Activated CD8-positive, alpha-beta T cell treated with anti-CD3 and anti-CD28 coated beads for 36 hours (primary cell): ENCODE data around the gene SND1. TPM values are rescaled to one million over a fixed set of nuclear protein-coding genes. Genes with fewer than 3 reads are reported as not detected.
A peak's percentile ranks its signal among the peaks of the same experiment; 100 is the strongest.

ENCODE experiments used
- ATAC-seq: fragments of 200-7000 bp; cut with Tn5 transposase; one replicate; pipeline ENCODE4 v1.10.0; 2021; ENCODE audit warnings: mild to moderate bottlenecking, moderate library complexity
- CTCF ChIA-PET: fragments of 350-600 bp; sonication (Branson Sonifier 250); formaldehyde crosslinking; loops from one replicate; lab custom pipeline; 2021; ENCODE audit warnings: antibody characterized with exemption; lab: Charles Lee
- POLR2A ChIA-PET: fragments of 350-600 bp; sonication (Branson Sonifier 250); formaldehyde crosslinking; loops from one replicate; lab custom pipeline; 2021; ENCODE audit warnings: antibody characterized with exemption; lab: Charles Lee
- DNase-seq: peaks from one replicate; pipeline ENCODE4 v3.0.0-alpha.2; 2020
- H3K27ac Mint-ChIP-seq: one replicate; pipeline ENCODE4 v1.8.0; 2021; ENCODE audit warnings: mild to moderate bottlenecking, mixed read lengths
- H3K27me3 Mint-ChIP-seq: one replicate; pipeline ENCODE4 v1.8.0; 2021; ENCODE audit warnings: mixed read lengths
- H3K36me3 Mint-ChIP-seq: one replicate; pipeline ENCODE4 v1.8.0; 2021; ENCODE audit warnings: low read depth, mixed read lengths
- H3K4me1 Mint-ChIP-seq: one replicate; pipeline ENCODE4 v1.8.0; 2021; ENCODE audit warnings: low read depth, mixed read lengths
- H3K4me3 Mint-ChIP-seq: one replicate; pipeline ENCODE4 v1.8.0; 2021; ENCODE audit warnings: mild to moderate bottlenecking, moderate library complexity, mixed read lengths
- H3K9me3 Mint-ChIP-seq: one replicate; pipeline ENCODE4 v1.8.0; 2021; ENCODE audit warnings: mixed read lengths
- intact Hi-C: fragments of 100-400 bp; cut with micrococcal nuclease; formaldehyde crosslinking; loops from one replicate; pipeline ENCODE4 v1.10.0; 2022
- total RNA-seq, 2 experiments: library from RNA; stranded (reverse); gene quantifications; one replicate each; pipeline ENCODE4 v1.2.3, GENCODE V29; 2021
- TF ChIP-seq, protein P1 (sequence below): fragments of 200-600 bp; IDR thresholded peaks from one replicate; pipeline ENCODE4 v1.8.0; 2022; ENCODE audit warnings: antibody characterized with exemption, mild to moderate bottlenecking

SND1 gene
- total RNA-seq, 2 experiments from 2014 or later, result 206 to 208 TPM

GRCh38 chr7:127638197-127638596 lies 13.8 kb upstream of the SND1 start:
- ChIA-PET POLR2A (interaction anchor here (1.1 kb wide), 1 partner anchor 52 kb away, joined by 3 read pairs; the partner anchor contains the start of gene GCC1), CTCF (interaction anchor here (0.6 to 1.9 kb wide), 2 partner anchors 10 to 396 kb away, joined by 4 to 7 read pairs; no protein-coding TSS in a partner anchor)
- TF ChIP-seq, protein P1, sequence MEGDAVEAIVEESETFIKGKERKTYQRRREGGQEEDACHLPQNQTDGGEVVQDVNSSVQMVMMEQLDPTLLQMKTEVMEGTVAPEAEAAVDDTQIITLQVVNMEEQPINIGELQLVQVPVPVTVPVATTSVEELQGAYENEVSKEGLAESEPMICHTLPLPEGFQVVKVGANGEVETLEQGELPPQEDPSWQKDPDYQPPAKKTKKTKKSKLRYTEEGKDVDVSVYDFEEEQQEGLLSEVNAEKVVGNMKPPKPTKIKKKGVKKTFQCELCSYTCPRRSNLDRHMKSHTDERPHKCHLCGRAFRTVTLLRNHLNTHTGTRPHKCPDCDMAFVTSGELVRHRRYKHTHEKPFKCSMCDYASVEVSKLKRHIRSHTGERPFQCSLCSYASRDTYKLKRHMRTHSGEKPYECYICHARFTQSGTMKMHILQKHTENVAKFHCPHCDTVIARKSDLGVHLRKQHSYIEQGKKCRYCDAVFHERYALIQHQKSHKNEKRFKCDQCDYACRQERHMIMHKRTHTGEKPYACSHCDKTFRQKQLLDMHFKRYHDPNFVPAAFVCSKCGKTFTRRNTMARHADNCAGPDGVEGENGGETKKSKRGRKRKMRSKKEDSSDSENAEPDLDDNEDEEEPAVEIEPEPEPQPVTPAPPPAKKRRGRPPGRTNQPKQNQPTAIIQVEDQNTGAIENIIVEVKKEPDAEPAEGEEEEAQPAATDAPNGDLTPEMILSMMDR, result no peak
- ATAC-seq (no peak), DNase-seq (no peak)
- peaks cover 6% of the 10 kb centered on the region for H3K4me1 Mint-ChIP-seq
- no peak overlapping the region for H3K4me3 Mint-ChIP-seq
- H3K9me3 Mint-ChIP-seq, result no peaks in the 10 kb centered on the region
- no peak overlapping the region for H3K27ac Mint-ChIP-seq
- intact Hi-C loops, result no loop called here
- peaks cover 26% of the 10 kb centered on the region for H3K27me3 Mint-ChIP-seq
- no peaks in the 10 kb centered on the region for H3K36me3 Mint-ChIP-seq

GRCh38 chr7:127644484-127644883 lies 7.5 kb upstream of the SND1 start:
- Mint-ChIP-seq H3K27me3 (peaks cover 4% of the 10 kb centered on the region), H3K4me1 (no peaks in the 10 kb centered on the region), H3K4me3 (no peak overlapping the region), H3K27ac (no peak overlapping the region), H3K9me3 (no peaks in the 10 kb centered on the region), H3K36me3 (no peaks in the 10 kb centered on the region)
- intact Hi-C loops, result no loop called here
- DNase-seq, result no peak
- ATAC-seq, result no peak
- POLR2A ChIA-PET, result no interaction called here
- TF ChIP-seq, protein P1, result no peak
- CTCF ChIA-PET, result no interaction called here

DNA sequence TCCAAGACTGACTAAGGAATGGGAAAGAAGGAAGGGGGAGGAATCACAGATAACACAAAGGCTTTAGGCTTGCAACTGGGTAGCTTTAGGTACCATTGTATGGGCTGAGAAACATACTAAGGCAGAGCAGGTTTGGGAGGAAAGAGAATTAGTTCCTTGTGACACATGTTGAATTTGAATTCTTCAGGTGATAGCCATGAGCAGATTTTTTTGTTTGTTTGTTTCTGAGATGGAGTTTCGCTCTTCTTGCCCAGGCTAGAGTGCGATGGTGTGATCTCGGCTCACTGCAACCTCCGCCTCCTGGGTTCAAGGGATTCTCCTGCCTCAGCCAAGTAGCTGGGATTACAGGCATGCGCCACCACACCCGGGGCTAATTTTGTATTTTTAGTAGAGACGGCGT lies 4.4 kb upstream of the SND1 start:
- TF ChIP-seq, protein P1, result no peak
- ATAC-seq, result no peak
- ChIA-PET CTCF (no interaction called here), POLR2A (no interaction called here)
- Mint-ChIP-seq H3K4me3 (no peak overlapping the region), H3K36me3 (peaks cover 3% of the 10 kb centered on the region), H3K27ac (no peak overlapping the region), H3K4me1 (no peaks in the 10 kb centered on the region), H3K9me3 (no peaks in the 10 kb centered on the region), H3K27me3 (no peaks in the 10 kb centered on the region)
- no peak for DNase-seq
- intact Hi-C loops, result no loop called here

DNA sequence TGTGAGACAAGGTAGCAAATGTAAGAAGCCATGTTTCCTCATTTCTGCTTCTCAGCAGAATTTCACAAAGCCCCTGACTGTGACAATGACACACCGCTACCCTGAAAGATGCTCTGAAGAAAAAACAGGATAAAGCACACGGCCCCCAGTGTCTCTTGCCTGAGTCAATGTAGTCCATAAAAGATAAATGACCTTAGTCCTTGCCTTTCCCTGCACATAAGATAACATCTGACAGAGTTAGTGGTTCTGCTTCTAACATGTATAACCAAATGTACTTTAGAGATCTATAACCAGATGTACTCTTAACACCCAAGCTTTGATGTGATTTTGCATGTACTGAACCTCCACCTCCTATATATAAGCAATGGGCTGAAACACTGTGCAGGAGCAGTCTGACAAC lies 3.0 kb upstream of the SND1 start:
- peaks cover 7% of the 10 kb centered on the region for H3K4me1 Mint-ChIP-seq
- H3K36me3 Mint-ChIP-seq, result peaks cover 11% of the 10 kb centered on the region
- H3K27ac Mint-ChIP-seq, result no peak overlapping the region
- ChIA-PET CTCF (interaction anchor here (1.5 kb wide), 1 partner anchor 65 kb away, joined by 3 read pairs; no protein-coding TSS in a partner anchor), POLR2A (no interaction called here)
- H3K4me3 Mint-ChIP-seq, result no peak overlapping the region
- intact Hi-C loops, result no loop called here
- H3K27me3 Mint-ChIP-seq, result no peaks in the 10 kb centered on the region
- TF ChIP-seq, protein P1, result no peak
- H3K9me3 Mint-ChIP-seq, result no peaks in the 10 kb centered on the region
- no peak for ATAC-seq
- no peak for DNase-seq

DNA sequence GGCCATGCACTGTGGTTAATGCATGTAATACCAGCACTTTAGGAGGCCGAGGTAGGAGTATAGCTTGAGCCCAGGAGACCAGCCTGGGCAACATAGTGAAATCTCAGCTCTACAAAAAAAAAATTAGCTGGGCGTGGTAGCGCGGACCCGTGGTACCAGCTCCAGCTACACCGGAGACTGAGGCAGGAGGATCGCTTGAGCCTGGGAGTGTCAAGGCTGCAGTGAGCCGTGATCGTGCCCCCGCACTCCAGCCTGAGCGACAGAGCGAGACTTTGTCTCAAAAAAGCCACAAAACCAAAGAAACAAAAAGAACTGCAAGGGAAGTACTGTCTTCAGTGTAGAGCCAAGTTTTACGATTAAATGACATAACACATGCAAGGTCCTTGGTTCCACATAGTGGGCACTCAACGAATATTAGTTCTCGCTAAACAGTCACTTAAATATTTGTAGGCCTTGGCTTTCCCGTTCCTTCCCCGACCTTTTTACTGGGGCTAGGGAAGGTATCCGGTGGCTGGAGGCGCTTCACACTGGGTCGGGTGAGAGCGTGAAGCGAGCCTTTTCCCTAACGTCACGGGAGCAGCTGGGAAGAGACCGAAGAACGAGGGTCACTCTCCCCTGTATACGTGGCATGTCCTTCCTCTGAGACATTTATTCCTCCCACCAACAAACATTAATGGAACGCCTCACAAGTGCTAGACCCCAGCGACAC lies 993 bp upstream of the SND1 start:
- intact Hi-C loops, result no loop called here
- POLR2A ChIA-PET, result interaction anchor here (0.8 to 2.1 kb wide), 4 partner anchors 16 to 140 kb away, joined by 3 to 11 read pairs (median 4); partner anchors contain the start of genes ARF5 and GCC1
- no peak for DNase-seq

More for the DNA sequence above, 993 bp upstream of the SND1 start:
- Mint-ChIP-seq H3K36me3 (peaks cover 29% of the 10 kb centered on the region), H3K27ac (peak overlapping the region; percentile 89), H3K27me3 (no peaks in the 10 kb centered on the region), H3K4me1 (peaks cover 27% of the 10 kb centered on the region), H3K9me3 (no peaks in the 10 kb centered on the region), H3K4me3 (no peak overlapping the region)
- CTCF ChIA-PET, result interaction anchor here (0.8 kb wide), 1 partner anchor 11 kb away, joined by 3 read pairs; no protein-coding TSS in a partner anchor
- TF ChIP-seq, protein P1, result no peak
- no peak for ATAC-seq
